HG03060 (cell line): ENCODE results near the gene PPARG.
"Not testable (repeated sequence)": the region's sequence is repeated elsewhere in the genome, so short reads cannot be mapped to it uniquely, and the experiment has no call there.

Source experiments
- ATAC-seq: cut with Tn5 transposase; IDR thresholded peaks from one replicate; pipeline ENCODE4 v1.9.1; 2021; ENCODE audit warnings: low read depth, moderate number of reproducible peaks; ENCODE audit not compliant: unreplicated experiment

PPARG gene

GRCh38 chr3:12278566-12278965 is 10.3 kb upstream of the PPARG start:
- no peak for ATAC-seq

- no peak for ATAC-seq
Observed at GRCh38 chr3:12279591-12280326, 9.1 kb upstream of the PPARG start.

- ATAC-seq, result no peak
Observed at GRCh38 chr3:12280357-12280806, 8.5 kb upstream of the PPARG start.

GRCh38 chr3:12284591-12284990 is 4.3 kb upstream of the PPARG start:
- no peak for ATAC-seq

GRCh38 chr3:12285003-12285555 is 3.8 kb upstream of the PPARG start:
- no peak for ATAC-seq

GRCh38 chr3:12285779-12286178 is 3.1 kb upstream of the PPARG start:
- ATAC-seq, result not testable (repeated sequence)

GRCh38 chr3:12286504-12286903 is 2.4 kb upstream of the PPARG start:
- ATAC-seq, result no peak

- ATAC-seq, result no peak
Observed at GRCh38 chr3:12286927-12287726, 1.7 kb upstream of the PPARG start.

GRCh38 chr3:12287727-12288181 is 1.1 kb upstream of the PPARG start:
- no peak for ATAC-seq

GRCh38 chr3:12289524-12289923 is 654 bp downstream of the PPARG start:
- no peak for ATAC-seq

- ATAC-seq, result no peak
Observed at GRCh38 chr3:12292770-12293169, 3.9 kb downstream of the PPARG start.

- ATAC-seq, result no peak
Observed at GRCh38 chr3:12294885-12295580, 6.2 kb downstream of the PPARG start.

- no peak for ATAC-seq
Observed at GRCh38 chr3:12296511-12296910, 7.6 kb downstream of the PPARG start.

GRCh38 chr3:12299026-12299425 is 10.2 kb downstream of the PPARG start:
- ATAC-seq, result no peak

GRCh38 chr3:12300137-12300536 is 11.3 kb downstream of the PPARG start:
- ATAC-seq, result no peak

GRCh38 chr3:12301031-12301430 is 12.2 kb downstream of the PPARG start:
- ATAC-seq, result no peak

- no peak for ATAC-seq
Observed at GRCh38 chr3:12301513-12301912, 12.6 kb downstream of the PPARG start.

- no peak for ATAC-seq
Observed at GRCh38 chr3:12302564-12302963, 13.7 kb downstream of the PPARG start.

GRCh38 chr3:12303534-12303933 is 14.7 kb downstream of the PPARG start:
- no peak for ATAC-seq

- ATAC-seq, result no peak
Observed at GRCh38 chr3:12303993-12304392, 15.1 kb downstream of the PPARG start.

GRCh38 chr3:12307136-12307535 is 18.3 kb downstream of the PPARG start:
- no peak for ATAC-seq
